Type B pancreatic cell (in vitro differentiated cells): Measurements from ENCODE around the gene C5orf15. TPM values are rescaled to one million over a fixed set of nuclear protein-coding genes. Genes with fewer than 3 reads are reported as not detected.

Experiments
- DNase-seq: peaks from one replicate; pipeline ENCODE4 v3.0.0; 2021; ENCODE audit warnings: mixed read lengths; ENCODE audit not compliant: unreplicated experiment; ENCODE audit errors: extremely low spot score
- H3K27ac Mint-ChIP-seq: 2 replicates; pipeline ENCODE4 v1.8.0; 2021; ENCODE audit warnings: mild to moderate bottlenecking, mixed read lengths
- H3K27me3 Mint-ChIP-seq: 2 replicates; pipeline ENCODE4 v1.8.0; 2021; ENCODE audit warnings: mixed read lengths
- H3K36me3 Mint-ChIP-seq: 2 replicates; pipeline ENCODE4 v1.8.0; 2021; ENCODE audit warnings: mixed read lengths
- H3K4me1 Mint-ChIP-seq: one replicate; pipeline ENCODE4 v1.8.0; 2021; ENCODE audit warnings: mixed read lengths; ENCODE audit not compliant: unreplicated experiment
- H3K4me3 Mint-ChIP-seq: 2 replicates; pipeline ENCODE4 v1.8.0; 2021; ENCODE audit warnings: mild to moderate bottlenecking, mixed read lengths
- H3K9me3 Mint-ChIP-seq: 2 replicates; pipeline ENCODE4 v1.8.0; 2021; ENCODE audit warnings: mixed read lengths
- CTCF ChIP-seq: fragments of 200-600 bp; sonication (generic); conservative IDR thresholded peaks from 2 replicates; pipeline ENCODE4 v1.5.0; 2021; ENCODE audit warnings: antibody characterized with exemption, mild to moderate bottlenecking
- total RNA-seq: library from RNA; stranded (reverse); gene quantifications from 2 replicates; pipeline ENCODE4 v1.2.1, GENCODE V29; 2021; ENCODE audit warnings: low replicate concordance

C5orf15 gene
- total RNA-seq, 1 donor from 2014 or later: 47.2 TPM

- Mint-ChIP-seq H3K4me3 (peak overlapping the region; percentile 65), H3K27me3 (no peaks in the 10 kb centered on the region), H3K36me3 (peaks cover 12% of the 10 kb centered on the region), H3K27ac (no peak overlapping the region), H3K4me1 (peaks cover 49% of the 10 kb centered on the region), H3K9me3 (no peaks in the 10 kb centered on the region)
- no peak for DNase-seq
- TF ChIP-seq CTCF: no peak
These were observed 32.5 kb upstream of the C5orf15 start for GRCh38 chr5:134000696-134001453.

- H3K36me3 Mint-ChIP-seq: peaks cover 12% of the 10 kb centered on the region
- no peak for TF ChIP-seq CTCF
- no peak overlapping the region for H3K4me3 Mint-ChIP-seq
- H3K4me1 Mint-ChIP-seq: peaks cover 49% of the 10 kb centered on the region
- no peaks in the 10 kb centered on the region for H3K27me3 Mint-ChIP-seq
- DNase-seq: no peak
- H3K27ac Mint-ChIP-seq: no peak overlapping the region
- H3K9me3 Mint-ChIP-seq: no peaks in the 10 kb centered on the region
These were observed 31.7 kb upstream of the C5orf15 start for GRCh38 chr5:134000091-134000511.

- TF ChIP-seq CTCF: no peak
- DNase-seq: no peak
- Mint-ChIP-seq H3K27me3 (no peaks in the 10 kb centered on the region), H3K9me3 (no peaks in the 10 kb centered on the region), H3K4me3 (no peak overlapping the region), H3K27ac (no peak overlapping the region), H3K4me1 (peaks cover 62% of the 10 kb centered on the region), H3K36me3 (peaks cover 12% of the 10 kb centered on the region)
These were observed 30.4 kb upstream of the C5orf15 start for GRCh38 chr5:133998807-133999206.

GRCh38 chr5:133998042-133998441 is 29.6 kb upstream of the C5orf15 start:
- TF ChIP-seq CTCF: no peak
- H3K4me3 Mint-ChIP-seq: no peak overlapping the region
- H3K27ac Mint-ChIP-seq: peak overlapping the region; percentile 48
- no peaks in the 10 kb centered on the region for H3K9me3 Mint-ChIP-seq
- H3K36me3 Mint-ChIP-seq: peaks cover 12% of the 10 kb centered on the region
- peaks cover 65% of the 10 kb centered on the region for H3K4me1 Mint-ChIP-seq
- DNase-seq: no peak
- H3K27me3 Mint-ChIP-seq: no peaks in the 10 kb centered on the region

GRCh38 chr5:133996683-133997252 is 28.3 kb upstream of the C5orf15 start:
- Mint-ChIP-seq H3K9me3 (no peaks in the 10 kb centered on the region), H3K27ac (no peak overlapping the region), H3K36me3 (peaks cover 6% of the 10 kb centered on the region), H3K4me1 (peaks cover 61% of the 10 kb centered on the region), H3K27me3 (no peaks in the 10 kb centered on the region), H3K4me3 (no peak overlapping the region)
- TF ChIP-seq CTCF: peak; percentile 71
- no peak for DNase-seq
